Prostate gland (tissue), 2 donors: ENCODE measurements around the gene LRRC73. TPM values are rescaled to one million over a fixed set of nuclear protein-coding genes. Genes with fewer than 3 reads are reported as not detected.
"Not testable (repeated sequence)": the region's sequence is repeated elsewhere in the genome, so short reads cannot be mapped to it uniquely, and the experiment has no call there.

Experiments
- DNase-seq: peaks from one replicate; pipeline ENCODE4 v3.0.0-alpha.2; 2019; ENCODE audit warnings: low spot score
- H3K27ac ChIP-seq, 2 donors: fragments of 200-600 bp; sonication (generic); 2 replicates each; pipeline ENCODE4 v1.5.1; 2017 to 2019
- H3K27me3 ChIP-seq: fragments of 200-600 bp; sonication (generic); replicated peaks from 2 replicates; pipeline ENCODE4 v1.5.1; 2019; ENCODE audit not compliant: insufficient read depth
- H3K36me3 ChIP-seq, 2 donors: fragments of 200-600 bp; sonication (generic); 1 replicate in 1 of 2; 2 replicates in 1 of 2; pipeline versions ENCODE4 v1.5.1 to v1.8.1; 2017 to 2019
- H3K4me1 ChIP-seq: fragments of 200-600 bp; sonication (generic); replicated peaks from 2 replicates; pipeline ENCODE4 v1.5.1; 2019
- H3K4me3 ChIP-seq, 2 donors: fragments of 200-600 bp; sonication (generic); 2 replicates each; pipeline ENCODE4 v1.5.1; 2017 to 2019
- H3K9me3 ChIP-seq: fragments of 200-600 bp; sonication (generic); 2 replicates; pipeline ENCODE4 v1.5.1; 2017
- POLR2A ChIP-seq: fragments of 450-650 bp; IDR thresholded peaks from one replicate; pipeline ENCODE4 v1.6.1; 2016; ENCODE audit warnings: antibody characterized with exemption, mild to moderate bottlenecking
- POLR2AphosphoS5 ChIP-seq: sonication (generic); formaldehyde crosslinking; IDR thresholded peaks from one replicate; pipeline ENCODE4 v1.6.1; 2017; ENCODE audit warnings: antibody characterized with exemption
- WGBS: methylation state at CpG from one replicate; pipeline ENCODE4 v1.1.5; 2018; 5-methylcytosine and 5-hydroxymethylcytosine counted together
- intact Hi-C: fragments of 100-400 bp; cut with DNase I; formaldehyde crosslinking; loops from one replicate; pipeline ENCODE4 v1.14.2; 2022
- total RNA-seq, 2 donors: library from RNA; depleted of rRNA; stranded (reverse); fragments of >200 nt; gene quantifications; one replicate each; pipeline ENCODE4 v1.1.0, GENCODE V29; 2016
- TF ChIP-seq, protein P1 (sequence below), 4 experiments: fragments of 200-600 bp in 2 of 4; fragments of 450-650 bp in 2 of 4; sonication (generic) in 2 of 4; IDR thresholded peaks; 1 replicate in 3 of 4; 2 replicates in 1 of 4; pipeline ENCODE4 v1.5.1; 2016 to 2019; ENCODE audit warnings: antibody characterized with exemption in 4 of 4, mild to moderate bottlenecking in 2 of 4, moderate library complexity in 2 of 4

LRRC73 gene, protein sequence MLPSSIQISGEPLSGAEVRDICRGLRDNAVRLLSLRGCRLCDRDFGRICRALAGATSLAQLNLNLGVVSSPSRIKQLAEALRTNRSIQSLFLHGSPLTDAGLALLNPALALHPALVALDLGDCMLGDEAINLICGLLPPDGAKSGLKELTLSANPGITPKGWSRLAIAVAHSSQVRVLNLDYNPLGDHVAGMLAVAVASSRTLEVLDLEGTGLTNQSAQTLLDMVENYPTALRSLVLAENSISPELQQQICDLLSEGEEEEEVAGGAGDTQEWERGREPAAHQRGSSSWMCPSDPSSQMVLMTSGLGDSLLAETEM
- 1 to 10 TPM in 1 of 2 donors, under 1 TPM in 1; 0.68 to 4.0 TPM for total RNA-seq

DNA sequence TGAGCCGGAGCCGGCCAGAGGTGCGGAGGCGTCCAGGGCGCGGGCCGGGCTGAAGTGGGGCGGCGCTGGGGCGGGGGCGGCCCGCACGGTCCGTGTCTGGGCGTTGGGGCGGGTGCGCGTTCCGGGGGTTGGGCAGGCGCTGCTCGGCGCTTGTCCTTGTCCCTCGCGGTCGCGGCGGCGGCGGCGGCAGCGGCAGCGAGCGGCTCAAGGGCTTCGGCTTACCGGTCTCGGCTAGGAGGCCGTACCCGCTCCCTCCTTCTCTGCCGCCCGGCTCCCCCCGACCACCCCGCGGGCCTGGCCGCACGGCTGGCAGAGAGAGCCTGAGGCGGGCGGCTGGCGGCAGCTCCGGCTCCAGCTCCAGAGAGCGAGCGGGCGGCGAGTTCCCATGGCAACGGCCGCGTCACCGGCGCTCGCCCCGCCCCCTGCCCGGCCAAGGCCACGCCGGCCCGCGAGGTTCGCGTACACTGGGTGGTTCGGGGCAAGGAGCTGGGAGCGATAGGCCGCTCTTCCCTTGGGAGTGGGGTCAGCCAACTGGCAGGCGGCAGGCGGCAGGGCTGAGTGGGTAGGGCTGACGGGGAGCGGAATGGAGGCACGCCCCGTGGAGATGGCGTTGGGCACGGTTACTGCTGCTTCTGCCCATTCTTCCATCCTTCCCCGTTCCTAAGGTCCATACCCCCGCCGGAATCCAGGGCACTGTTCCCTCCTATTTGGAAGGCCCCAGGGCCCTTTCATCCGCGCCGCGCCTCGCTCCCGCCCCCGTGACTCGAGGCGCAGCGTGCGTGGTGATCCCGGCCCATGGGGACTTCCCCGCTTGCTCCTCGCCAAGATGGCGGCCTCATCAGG is at the start of gene LRRC73:
LRRC73 (minus strand) TSS at position 363 of the 843 bp plus-strand sequence. CDS start 561 bp downstream, outside the sequence.
- H3K4me3 ChIP-seq: peak within 1 kb of the TSS; percentile 75 to 76
- intact Hi-C loops: loop anchor here (5.0 kb wide), 1 partner anchor 123 kb away; no protein-coding TSS in a partner anchor
- WGBS: 9% methylated on average over 63 of the region's 96 CpGs
- peak; percentile 81 for DNase-seq
- H3K9me3 ChIP-seq: no peaks in the 10 kb centered on the region
- H3K27me3 ChIP-seq: no peaks in the 10 kb centered on the region
- H3K27ac ChIP-seq: peak within 1 kb of the TSS; percentile 61 to 64
- peaks cover 4 to 23% of the 10 kb centered on the region in 2 donors for H3K36me3 ChIP-seq
- peaks cover 8% of the 10 kb centered on the region for H3K4me1 ChIP-seq
- TF ChIP-seq, protein P1, sequence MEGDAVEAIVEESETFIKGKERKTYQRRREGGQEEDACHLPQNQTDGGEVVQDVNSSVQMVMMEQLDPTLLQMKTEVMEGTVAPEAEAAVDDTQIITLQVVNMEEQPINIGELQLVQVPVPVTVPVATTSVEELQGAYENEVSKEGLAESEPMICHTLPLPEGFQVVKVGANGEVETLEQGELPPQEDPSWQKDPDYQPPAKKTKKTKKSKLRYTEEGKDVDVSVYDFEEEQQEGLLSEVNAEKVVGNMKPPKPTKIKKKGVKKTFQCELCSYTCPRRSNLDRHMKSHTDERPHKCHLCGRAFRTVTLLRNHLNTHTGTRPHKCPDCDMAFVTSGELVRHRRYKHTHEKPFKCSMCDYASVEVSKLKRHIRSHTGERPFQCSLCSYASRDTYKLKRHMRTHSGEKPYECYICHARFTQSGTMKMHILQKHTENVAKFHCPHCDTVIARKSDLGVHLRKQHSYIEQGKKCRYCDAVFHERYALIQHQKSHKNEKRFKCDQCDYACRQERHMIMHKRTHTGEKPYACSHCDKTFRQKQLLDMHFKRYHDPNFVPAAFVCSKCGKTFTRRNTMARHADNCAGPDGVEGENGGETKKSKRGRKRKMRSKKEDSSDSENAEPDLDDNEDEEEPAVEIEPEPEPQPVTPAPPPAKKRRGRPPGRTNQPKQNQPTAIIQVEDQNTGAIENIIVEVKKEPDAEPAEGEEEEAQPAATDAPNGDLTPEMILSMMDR (IDR thresholded peaks at IDR 0.05): peak in 1 of 4 experiments; percentile 15
- peak; percentile 13 for TF ChIP-seq POLR2AphosphoS5
- TF ChIP-seq POLR2A: peak; percentile 66

DNA sequence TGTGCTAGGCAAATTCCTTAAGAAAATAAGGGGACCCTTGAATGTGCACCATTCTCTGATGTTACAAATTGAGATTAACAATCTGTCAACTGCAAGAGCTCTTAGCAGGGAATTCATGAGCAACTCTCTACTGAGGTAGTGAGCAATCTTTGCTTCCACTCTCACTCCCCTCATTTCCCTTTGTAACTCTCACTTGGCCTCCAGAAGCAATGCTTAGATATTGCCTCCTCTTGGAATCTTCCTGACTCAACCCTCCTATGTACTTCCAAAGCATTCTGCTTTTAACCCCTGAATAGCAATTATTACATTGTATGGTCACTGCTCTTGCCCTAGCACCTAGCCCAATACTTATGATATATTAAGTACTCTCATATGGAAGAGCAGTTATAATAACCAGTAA is 49.2 kb upstream of the LRRC73 start:
- Histone ChIP-seq H3K36me3 (peaks cover 6 to 11% of the 10 kb centered on the region in 2 donors), H3K27me3 (no peaks in the 10 kb centered on the region), H3K27ac (no peak overlapping the region), H3K4me3 (no peak overlapping the region), H3K9me3 (no peaks in the 10 kb centered on the region), H3K4me1 (no peaks in the 10 kb centered on the region)
- intact Hi-C loops: no loop called here
- TF ChIP-seq POLR2A: no peak
- TF ChIP-seq, protein P1 (IDR thresholded peaks at IDR 0.05): no peak
- TF ChIP-seq POLR2AphosphoS5: no peak
- no peak for DNase-seq

DNA sequence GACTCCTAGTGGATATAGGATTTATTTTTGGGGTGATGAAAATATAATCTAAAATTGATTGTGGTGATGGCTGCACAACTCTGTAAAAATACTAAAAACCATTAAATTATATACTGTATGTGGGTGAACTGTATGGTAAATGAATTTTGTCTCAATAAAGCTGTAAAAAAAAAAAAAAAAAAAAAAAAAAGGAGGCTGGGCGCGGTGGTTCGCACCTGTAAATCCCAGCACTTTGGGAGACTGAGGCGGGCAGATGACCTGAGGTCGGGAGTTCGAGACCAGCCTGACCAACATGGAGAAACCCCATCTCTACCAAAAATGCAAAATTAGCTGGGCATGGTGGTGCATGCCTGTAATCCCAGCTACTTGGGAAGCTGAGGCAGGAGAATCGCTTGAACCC is 47.5 kb upstream of the LRRC73 start:
- WGBS: over 99% methylated on average over 7 of the region's 7 CpGs
- H3K27me3 ChIP-seq, H3K27ac ChIP-seq, DNase-seq, intact Hi-C loops, H3K4me3 ChIP-seq, H3K9me3 ChIP-seq, H3K4me1 ChIP-seq: not testable (repeated sequence)
- H3K36me3 ChIP-seq: peaks cover 6 to 11% of the 10 kb centered on the region in 2 donors

DNA sequence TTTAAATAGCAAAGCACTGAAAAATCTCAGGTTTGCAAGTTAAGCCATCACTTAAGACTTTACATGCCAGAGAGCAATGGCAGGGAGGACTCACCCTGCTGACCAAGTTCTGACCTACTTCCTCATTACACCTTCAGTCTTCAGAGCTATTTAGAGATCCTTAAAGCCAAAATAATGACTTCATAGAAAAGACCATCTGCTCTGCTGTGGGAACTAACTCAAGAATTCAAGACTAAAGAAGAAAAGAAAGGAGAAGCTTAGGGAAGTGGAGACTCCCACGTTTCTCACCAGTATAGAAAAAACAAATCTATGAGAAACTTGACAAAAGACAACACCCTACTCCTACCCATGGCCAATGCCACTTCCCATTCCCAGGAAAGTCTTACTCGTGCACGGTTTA is 37.1 kb upstream of the LRRC73 start:
- no peaks in the 10 kb centered on the region for H3K27me3 ChIP-seq
- DNase-seq: no peak
- intact Hi-C loops: no loop called here
- no peaks in the 10 kb centered on the region for H3K9me3 ChIP-seq
- H3K4me3 ChIP-seq: no peak overlapping the region
- TF ChIP-seq, protein P1 (IDR thresholded peaks at IDR 0.05): no peak
- TF ChIP-seq POLR2A (no peak), POLR2AphosphoS5 (no peak)
- H3K4me1 ChIP-seq: no peaks in the 10 kb centered on the region
- no peak overlapping the region for H3K27ac ChIP-seq
- H3K36me3 ChIP-seq: peaks cover 0 to 14% of the 10 kb centered on the region in 2 donors
- 81% methylated on average over 3 of the region's 3 CpGs for WGBS

DNA sequence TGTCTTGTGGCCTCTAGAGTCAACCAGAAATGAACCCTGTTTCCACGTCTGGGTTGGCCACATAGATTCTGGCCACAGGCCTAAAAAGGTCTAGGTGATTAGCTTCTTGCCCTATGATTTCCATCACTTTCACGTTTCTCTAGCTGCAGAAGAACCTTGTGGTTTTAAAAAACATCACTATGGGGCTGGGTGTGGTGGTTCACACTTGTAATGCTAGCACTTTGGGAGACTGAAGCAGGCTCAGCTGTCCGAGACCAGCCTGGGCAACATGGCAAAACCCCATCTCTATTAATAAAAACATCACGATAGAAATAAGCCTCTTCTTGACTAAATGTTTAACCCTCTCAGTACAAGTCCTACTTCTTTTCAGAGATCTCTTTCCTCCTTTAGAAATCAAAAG is 34.3 kb upstream of the LRRC73 start:
- H3K36me3 ChIP-seq: peaks cover 0 to 4% of the 10 kb centered on the region in 2 donors
- 69% methylated on average over 4 of the region's 4 CpGs for WGBS

More for the DNA sequence above, 34.3 kb upstream of the LRRC73 start:
- intact Hi-C loops: no loop called here
- Histone ChIP-seq H3K27me3 (no peaks in the 10 kb centered on the region), H3K9me3 (no peaks in the 10 kb centered on the region), H3K27ac (no peak overlapping the region), H3K4me3 (no peak overlapping the region), H3K4me1 (no peaks in the 10 kb centered on the region)
- no peak for DNase-seq
- TF ChIP-seq, protein P1 (IDR thresholded peaks at IDR 0.05): no peak
- TF ChIP-seq POLR2A (no peak), POLR2AphosphoS5 (no peak)
